Activated CD4-positive, alpha-beta T cell treated with anti-CD3 and anti-CD28 coated beads, Interleukin-2, amount 10 ng/mL, durations not matched to agents 7 days and 5 days (primary cell): ENCODE measurements around the gene AMPD2. TPM values are rescaled to one million over a fixed set of nuclear protein-coding genes. Genes with fewer than 3 reads are reported as not detected.

Experiments
- CTCF ChIA-PET: fragments of 350-600 bp; sonication (Branson Sonifier 250); formaldehyde crosslinking; loops from one replicate; lab custom pipeline; 2021; ENCODE audit warnings: antibody characterized with exemption; lab: Charles Lee
- POLR2A ChIA-PET: fragments of 350-600 bp; sonication (Branson Sonifier 250); formaldehyde crosslinking; loops from one replicate; lab custom pipeline; 2021; ENCODE audit warnings: antibody characterized with exemption; lab: Charles Lee
- DNase-seq: peaks from one replicate; pipeline ENCODE4 v3.0.0-alpha.2; 2020
- H3K27ac Mint-ChIP-seq: one replicate; pipeline ENCODE4 v1.8.0; 2021; ENCODE audit warnings: mild to moderate bottlenecking, moderate library complexity, mixed read lengths
- H3K27me3 Mint-ChIP-seq: one replicate; pipeline ENCODE4 v1.8.0; 2021; ENCODE audit warnings: mixed read lengths
- H3K36me3 Mint-ChIP-seq: one replicate; pipeline ENCODE4 v1.8.0; 2021; ENCODE audit warnings: low read depth, mixed read lengths
- H3K4me1 Mint-ChIP-seq: one replicate; pipeline ENCODE4 v1.8.0; 2021; ENCODE audit warnings: mixed read lengths
- H3K4me3 Mint-ChIP-seq: one replicate; pipeline ENCODE4 v1.8.0; 2021; ENCODE audit warnings: mild to moderate bottlenecking, moderate library complexity, mixed read lengths
- H3K9me3 Mint-ChIP-seq: one replicate; pipeline ENCODE4 v1.8.0; 2021; ENCODE audit warnings: mixed read lengths
- total RNA-seq, 2 experiments: library from RNA; stranded (reverse); gene quantifications; one replicate each; pipeline ENCODE4 v1.2.3, GENCODE V29; 2021

The AMPD2 gene
- total RNA-seq = 100 to 1,000 TPM; 116 to 120 TPM

GRCh38 chr1:109619576-109620400 lies at the start of gene AMPD2, which contains the start of gene GNAT2:
TSS of gene AMPD2 (plus strand) at chr1:109619837. CDS start at chr1:109621176, 1,339 bp downstream.
TSS of gene GNAT2 (minus strand) at chr1:109619616. CDS start at chr1:109612870, 6,746 bp downstream.
- Mint-ChIP-seq H3K4me3 (peak within 1 kb of the TSS; percentile 84), H3K27me3 (no peaks in the 10 kb centered on the region), H3K27ac (peak within 1 kb of the TSS; percentile 94), H3K4me1 (peaks cover 66% of the 10 kb centered on the region), H3K36me3 (peaks cover 11% of the 10 kb centered on the region), H3K9me3 (no peaks in the 10 kb centered on the region)
- CTCF ChIA-PET = interaction anchor here (1.0 to 3.7 kb wide), 11 partner anchors 11 to 364 kb away, joined by 3 to 10 read pairs (median 6); partner anchors contain the start of gene AHCYL1
- peak; percentile 73 for DNase-seq
- POLR2A ChIA-PET = interaction anchor here (0.8 to 1.2 kb wide), 2 partner anchors 71 to 74 kb away, joined by 3 read pairs; partner anchors contain the start of gene GNAI3

GRCh38 chr1:109570414-109570813 lies 49.2 kb upstream of the AMPD2 start:
- Mint-ChIP-seq H3K27me3 (no peaks in the 10 kb centered on the region), H3K9me3 (no peaks in the 10 kb centered on the region), H3K4me3 (no peak overlapping the region), H3K36me3 (peaks cover 11% of the 10 kb centered on the region), H3K4me1 (peaks cover 14% of the 10 kb centered on the region), H3K27ac (no peak overlapping the region)
- CTCF ChIA-PET = interaction anchor here (0.5 to 1.9 kb wide), 5 partner anchors 9 to 188 kb away, joined by 3 to 7 read pairs (median 4); no protein-coding TSS in a partner anchor
- no peak for DNase-seq
- POLR2A ChIA-PET = no interaction called here

DNA sequence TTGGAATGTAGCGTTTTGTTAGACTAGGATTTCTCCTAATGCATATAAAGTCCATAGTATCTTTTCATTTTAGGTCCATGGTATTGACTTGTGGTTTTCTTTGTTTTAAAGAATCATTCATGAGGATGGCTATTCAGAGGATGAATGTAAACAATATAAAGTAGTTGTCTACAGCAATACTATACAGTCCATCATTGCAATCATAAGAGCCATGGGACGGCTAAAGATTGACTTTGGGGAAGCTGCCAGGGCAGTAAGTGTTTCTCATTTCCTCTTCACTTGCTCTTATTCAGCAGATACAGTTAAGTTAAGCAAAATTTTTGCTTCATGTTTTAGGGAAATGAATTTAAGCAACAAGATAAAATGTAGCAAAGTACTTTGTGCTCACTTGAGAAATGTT lies 45.9 kb upstream of the AMPD2 start:
- peaks cover 2% of the 10 kb centered on the region for H3K4me1 Mint-ChIP-seq
- ChIA-PET CTCF (interaction anchor here (0.7 kb wide), 1 partner anchor 27 kb away, joined by 3 read pairs; no protein-coding TSS in a partner anchor), POLR2A (no interaction called here)
- H3K27me3 Mint-ChIP-seq = no peaks in the 10 kb centered on the region
- no peak overlapping the region for H3K27ac Mint-ChIP-seq
- H3K36me3 Mint-ChIP-seq = peaks cover 17% of the 10 kb centered on the region
- no peaks in the 10 kb centered on the region for H3K9me3 Mint-ChIP-seq
- no peak for DNase-seq
- H3K4me3 Mint-ChIP-seq = no peak overlapping the region

DNA sequence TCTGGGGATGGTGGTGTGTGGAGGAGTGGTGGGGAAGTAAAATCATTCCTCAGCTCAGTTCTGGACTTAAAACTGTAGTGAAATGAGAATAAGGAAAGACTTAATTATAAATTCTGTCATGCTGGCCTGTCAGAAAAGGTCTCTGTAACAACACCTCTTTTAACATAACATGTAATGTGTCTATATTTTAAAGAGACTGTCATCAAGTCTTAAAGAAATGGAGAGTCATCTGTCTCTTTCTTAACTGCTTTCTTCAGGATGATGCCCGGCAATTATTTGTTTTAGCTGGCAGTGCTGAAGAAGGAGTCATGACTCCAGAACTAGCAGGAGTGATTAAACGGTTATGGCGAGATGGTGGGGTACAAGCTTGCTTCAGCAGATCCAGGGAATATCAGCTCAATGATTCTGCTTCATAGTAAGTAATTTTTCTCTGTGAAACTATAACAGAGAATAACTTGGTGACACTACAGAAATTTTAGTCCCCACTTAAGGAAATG lies 40.6 kb upstream of the AMPD2 start:
- DNase-seq = no peak
- ChIA-PET CTCF (interaction anchor here (0.6 to 2.3 kb wide), 2 partner anchors 12 to 450 kb away, joined by 3 to 12 read pairs; no protein-coding TSS in a partner anchor), POLR2A (no interaction called here)
- no peaks in the 10 kb centered on the region for H3K27me3 Mint-ChIP-seq
- H3K9me3 Mint-ChIP-seq = no peaks in the 10 kb centered on the region
- no peak overlapping the region for H3K27ac Mint-ChIP-seq
- peaks cover 48% of the 10 kb centered on the region for H3K36me3 Mint-ChIP-seq
- H3K4me1 Mint-ChIP-seq = no peaks in the 10 kb centered on the region
- H3K4me3 Mint-ChIP-seq = no peak overlapping the region

- CTCF ChIA-PET = interaction anchor here (0.6 to 2.3 kb wide), 2 partner anchors 11 to 449 kb away, joined by 3 to 12 read pairs; no protein-coding TSS in a partner anchor
- H3K9me3 Mint-ChIP-seq = no peaks in the 10 kb centered on the region
- H3K4me1 Mint-ChIP-seq = no peaks in the 10 kb centered on the region
- POLR2A ChIA-PET = no interaction called here
- no peak for DNase-seq
- H3K4me3 Mint-ChIP-seq = no peak overlapping the region
- peaks cover 49% of the 10 kb centered on the region for H3K36me3 Mint-ChIP-seq
- H3K27me3 Mint-ChIP-seq = no peaks in the 10 kb centered on the region
- H3K27ac Mint-ChIP-seq = no peak overlapping the region
These were observed 40.1 kb upstream of the AMPD2 start for GRCh38 chr1:109579491-109579890.

GRCh38 chr1:109582021-109582420 lies 37.6 kb upstream of the AMPD2 start:
- no peaks in the 10 kb centered on the region for H3K9me3 Mint-ChIP-seq
- DNase-seq = no peak
- no peak overlapping the region for H3K27ac Mint-ChIP-seq
- H3K36me3 Mint-ChIP-seq = peaks cover 56% of the 10 kb centered on the region
- no peaks in the 10 kb centered on the region for H3K27me3 Mint-ChIP-seq
- CTCF ChIA-PET = no interaction called here
- POLR2A ChIA-PET = no interaction called here
- H3K4me3 Mint-ChIP-seq = no peak overlapping the region
- no peaks in the 10 kb centered on the region for H3K4me1 Mint-ChIP-seq

DNA sequence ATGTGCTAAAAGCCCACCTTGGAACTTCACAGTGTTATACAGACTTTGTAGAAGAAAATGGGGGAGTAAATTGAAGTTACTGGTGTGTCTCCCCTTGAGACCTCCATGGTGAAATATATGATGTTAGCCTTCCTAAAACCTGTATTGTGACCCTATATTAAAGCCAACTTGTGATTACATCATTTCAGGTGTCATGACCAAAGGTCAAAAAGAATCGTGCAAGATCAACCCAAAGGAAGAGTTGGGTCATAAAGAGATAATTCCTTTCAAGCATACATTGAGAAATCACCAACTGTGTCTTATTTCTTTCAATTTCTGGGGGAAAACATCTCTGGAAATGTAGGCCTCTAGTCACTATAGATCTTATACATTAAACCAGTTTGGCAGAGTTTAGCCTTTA lies 34.9 kb upstream of the AMPD2 start:
- H3K27me3 Mint-ChIP-seq = no peaks in the 10 kb centered on the region
- peaks cover 65% of the 10 kb centered on the region for H3K36me3 Mint-ChIP-seq
- no peaks in the 10 kb centered on the region for H3K9me3 Mint-ChIP-seq
- DNase-seq = no peak
- ChIA-PET POLR2A (no interaction called here), CTCF (no interaction called here)
- no peak overlapping the region for H3K4me3 Mint-ChIP-seq
- H3K4me1 Mint-ChIP-seq = no peaks in the 10 kb centered on the region
- no peak overlapping the region for H3K27ac Mint-ChIP-seq

DNA sequence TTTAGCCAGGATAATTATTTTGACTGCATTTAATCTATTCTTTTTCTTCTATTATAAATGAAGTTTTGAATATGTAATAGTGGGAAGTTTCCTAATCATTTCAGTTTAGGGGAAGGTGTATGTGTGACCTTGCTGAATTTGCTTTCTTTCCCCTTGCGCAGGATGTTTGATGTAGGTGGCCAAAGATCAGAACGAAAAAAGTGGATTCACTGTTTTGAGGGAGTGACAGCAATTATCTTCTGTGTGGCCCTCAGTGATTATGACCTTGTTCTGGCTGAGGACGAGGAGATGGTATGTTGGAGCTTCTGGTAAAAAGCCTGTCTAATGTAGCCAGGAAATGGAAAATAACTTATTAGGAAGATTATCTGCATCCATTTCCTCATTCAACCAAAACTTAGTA lies 33.6 kb upstream of the AMPD2 start:
- ChIA-PET POLR2A (no interaction called here), CTCF (no interaction called here)
- H3K4me3 Mint-ChIP-seq = no peak overlapping the region
- DNase-seq = no peak
- no peaks in the 10 kb centered on the region for H3K27me3 Mint-ChIP-seq
- no peaks in the 10 kb centered on the region for H3K4me1 Mint-ChIP-seq
- H3K9me3 Mint-ChIP-seq = no peaks in the 10 kb centered on the region
- peaks cover 60% of the 10 kb centered on the region for H3K36me3 Mint-ChIP-seq
- no peak overlapping the region for H3K27ac Mint-ChIP-seq

- H3K36me3 Mint-ChIP-seq = peaks cover 66% of the 10 kb centered on the region
- H3K4me3 Mint-ChIP-seq = no peak overlapping the region
- DNase-seq = no peak
- no peak overlapping the region for H3K27ac Mint-ChIP-seq
- POLR2A ChIA-PET = no interaction called here
- CTCF ChIA-PET = no interaction called here
- no peaks in the 10 kb centered on the region for H3K9me3 Mint-ChIP-seq
- H3K4me1 Mint-ChIP-seq = no peaks in the 10 kb centered on the region
- no peaks in the 10 kb centered on the region for H3K27me3 Mint-ChIP-seq
These were observed 30.5 kb upstream of the AMPD2 start for GRCh38 chr1:109589177-109589576.

- Mint-ChIP-seq H3K4me1 (no peaks in the 10 kb centered on the region), H3K27me3 (no peaks in the 10 kb centered on the region), H3K36me3 (peaks cover 65% of the 10 kb centered on the region), H3K27ac (no peak overlapping the region), H3K4me3 (no peak overlapping the region), H3K9me3 (no peaks in the 10 kb centered on the region)
- ChIA-PET CTCF (interaction anchor here (1.2 to 1.6 kb wide), 3 partner anchors 10 to 57 kb away, joined by 4 to 12 read pairs (median 5); no protein-coding TSS in a partner anchor), POLR2A (no interaction called here)
- no peak for DNase-seq
These were observed 30.0 kb upstream of the AMPD2 start for GRCh38 chr1:109589679-109590078.

GRCh38 chr1:109592916-109593315 lies 26.7 kb upstream of the AMPD2 start:
- no peak overlapping the region for H3K27ac Mint-ChIP-seq
- H3K36me3 Mint-ChIP-seq = peaks cover 60% of the 10 kb centered on the region
- H3K9me3 Mint-ChIP-seq = no peaks in the 10 kb centered on the region
- no peaks in the 10 kb centered on the region for H3K4me1 Mint-ChIP-seq
- ChIA-PET CTCF (no interaction called here), POLR2A (no interaction called here)
- no peak overlapping the region for H3K4me3 Mint-ChIP-seq
- H3K27me3 Mint-ChIP-seq = no peaks in the 10 kb centered on the region
- no peak for DNase-seq

DNA sequence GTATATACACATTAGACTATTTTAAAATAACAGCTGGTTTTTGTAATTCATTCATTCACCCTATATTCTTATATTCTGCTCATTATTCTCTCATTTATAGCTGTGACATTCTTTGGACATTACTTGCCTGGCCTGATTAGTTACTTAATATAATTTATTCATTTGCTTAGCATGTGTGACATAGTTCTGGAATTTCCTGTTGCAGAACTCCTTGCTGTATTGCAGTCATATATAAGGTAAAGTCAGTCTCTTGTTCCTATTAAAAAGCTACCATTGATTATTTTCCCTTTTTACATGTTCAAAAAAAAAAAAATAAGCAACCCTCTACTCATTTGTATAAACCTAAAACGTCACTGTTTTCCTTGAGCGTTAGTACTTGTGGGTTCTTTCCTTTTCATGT lies 24.1 kb upstream of the AMPD2 start:
- POLR2A ChIA-PET = no interaction called here
- CTCF ChIA-PET = interaction anchor here (0.6 kb wide), 1 partner anchor 240 kb away, joined by 3 read pairs; no protein-coding TSS in a partner anchor
- no peaks in the 10 kb centered on the region for H3K27me3 Mint-ChIP-seq
- no peaks in the 10 kb centered on the region for H3K9me3 Mint-ChIP-seq
- no peak overlapping the region for H3K4me3 Mint-ChIP-seq
- peaks cover 57% of the 10 kb centered on the region for H3K36me3 Mint-ChIP-seq
- no peak for DNase-seq
- H3K4me1 Mint-ChIP-seq = no peaks in the 10 kb centered on the region
- H3K27ac Mint-ChIP-seq = no peak overlapping the region

DNA sequence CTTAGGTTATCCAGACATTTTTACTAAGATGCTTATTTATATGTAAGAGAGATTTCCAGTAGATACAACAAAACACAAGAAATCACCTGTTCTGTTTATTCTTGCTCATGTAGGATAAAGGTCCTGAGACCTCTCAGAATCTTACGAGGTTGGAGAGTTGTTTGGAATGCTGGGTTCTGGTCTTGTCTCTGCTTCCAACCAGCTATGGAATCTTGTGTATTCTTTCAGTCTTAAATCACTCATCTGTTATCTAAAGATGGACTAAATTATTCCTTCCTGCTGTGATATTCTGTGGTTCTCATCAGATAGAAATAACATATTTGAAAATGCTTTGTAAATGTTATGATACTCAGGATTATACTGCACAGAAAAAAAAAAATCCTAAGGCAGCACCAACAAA lies 21.5 kb upstream of the AMPD2 start:
- ChIA-PET POLR2A (no interaction called here), CTCF (interaction anchor here (0.6 to 1.4 kb wide), 4 partner anchors 11 to 1498 kb away, joined by 3 to 4 read pairs (median 3); no protein-coding TSS in a partner anchor)
- no peak for DNase-seq
- Mint-ChIP-seq H3K36me3 (peaks cover 42% of the 10 kb centered on the region), H3K27me3 (no peaks in the 10 kb centered on the region), H3K4me1 (peaks cover 3% of the 10 kb centered on the region), H3K9me3 (no peaks in the 10 kb centered on the region), H3K4me3 (no peak overlapping the region), H3K27ac (no peak overlapping the region)
